ENCODE data around the gene IGFN1. TPM values are rescaled to one million over a fixed set of nuclear protein-coding genes. Genes with fewer than 3 reads are reported as not detected.

IGFN1 gene
- total RNA-seq, 1 donor from 2014 or later: 0.38 TPM

DNA sequence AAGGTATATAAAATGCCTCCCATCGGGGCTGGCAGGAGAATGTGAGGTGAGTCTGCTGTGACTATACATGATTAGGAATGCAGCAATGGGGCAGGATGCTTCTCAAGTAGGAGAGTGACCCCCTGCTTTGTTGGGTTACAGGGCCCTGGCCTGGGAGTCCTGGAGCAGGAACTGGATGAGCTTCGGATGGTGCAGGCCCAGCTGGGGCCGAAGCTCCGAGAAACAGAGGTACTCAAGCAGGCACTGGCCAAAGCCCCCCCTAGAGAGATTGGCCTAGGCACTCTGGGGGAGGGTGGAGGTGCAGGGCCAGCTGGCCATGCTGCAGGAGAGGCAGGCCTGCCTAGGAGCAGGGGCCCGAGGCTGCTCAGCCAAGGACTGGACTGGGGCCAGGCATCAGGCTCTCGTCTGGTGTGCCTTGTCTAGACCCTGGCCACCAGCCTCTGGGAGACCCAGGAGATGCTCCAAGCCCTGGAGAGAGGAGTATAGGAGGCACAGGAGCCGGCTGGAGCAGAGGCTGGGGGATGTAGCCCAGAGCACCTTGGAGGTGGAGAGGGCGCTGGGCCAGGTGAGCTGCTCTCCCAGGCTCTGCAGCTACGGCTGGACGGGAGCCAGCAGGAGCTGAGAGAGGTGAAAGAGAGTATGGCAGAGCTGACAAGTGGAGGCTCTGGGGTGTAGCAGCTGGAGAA, 59.8 kb downstream of the IGFN1 start:
- no peaks in the 10 kb centered on the region for H3K36me3 Mint-ChIP-seq (ENCODE audit: insufficient read depth)
- TF ChIP-seq, protein P1, sequence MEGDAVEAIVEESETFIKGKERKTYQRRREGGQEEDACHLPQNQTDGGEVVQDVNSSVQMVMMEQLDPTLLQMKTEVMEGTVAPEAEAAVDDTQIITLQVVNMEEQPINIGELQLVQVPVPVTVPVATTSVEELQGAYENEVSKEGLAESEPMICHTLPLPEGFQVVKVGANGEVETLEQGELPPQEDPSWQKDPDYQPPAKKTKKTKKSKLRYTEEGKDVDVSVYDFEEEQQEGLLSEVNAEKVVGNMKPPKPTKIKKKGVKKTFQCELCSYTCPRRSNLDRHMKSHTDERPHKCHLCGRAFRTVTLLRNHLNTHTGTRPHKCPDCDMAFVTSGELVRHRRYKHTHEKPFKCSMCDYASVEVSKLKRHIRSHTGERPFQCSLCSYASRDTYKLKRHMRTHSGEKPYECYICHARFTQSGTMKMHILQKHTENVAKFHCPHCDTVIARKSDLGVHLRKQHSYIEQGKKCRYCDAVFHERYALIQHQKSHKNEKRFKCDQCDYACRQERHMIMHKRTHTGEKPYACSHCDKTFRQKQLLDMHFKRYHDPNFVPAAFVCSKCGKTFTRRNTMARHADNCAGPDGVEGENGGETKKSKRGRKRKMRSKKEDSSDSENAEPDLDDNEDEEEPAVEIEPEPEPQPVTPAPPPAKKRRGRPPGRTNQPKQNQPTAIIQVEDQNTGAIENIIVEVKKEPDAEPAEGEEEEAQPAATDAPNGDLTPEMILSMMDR (IDR thresholded peaks at IDR 0.05; ENCODE audit: unreplicated experiment): no peak
- H3K27me3 Mint-ChIP-seq: peaks cover 5% of the 10 kb centered on the region
- H3K4me3 Mint-ChIP-seq (ENCODE audit: low read depth): no peak overlapping the region
- H3K27ac Mint-ChIP-seq: no peak overlapping the region
- DNase-seq (ENCODE audit: low spot score, unreplicated experiment): no peak
- H3K9me3 Mint-ChIP-seq (ENCODE audit: low read depth): no peaks in the 10 kb centered on the region
- H3K4me1 Mint-ChIP-seq (ENCODE audit: low read depth): no peaks in the 10 kb centered on the region

DNA sequence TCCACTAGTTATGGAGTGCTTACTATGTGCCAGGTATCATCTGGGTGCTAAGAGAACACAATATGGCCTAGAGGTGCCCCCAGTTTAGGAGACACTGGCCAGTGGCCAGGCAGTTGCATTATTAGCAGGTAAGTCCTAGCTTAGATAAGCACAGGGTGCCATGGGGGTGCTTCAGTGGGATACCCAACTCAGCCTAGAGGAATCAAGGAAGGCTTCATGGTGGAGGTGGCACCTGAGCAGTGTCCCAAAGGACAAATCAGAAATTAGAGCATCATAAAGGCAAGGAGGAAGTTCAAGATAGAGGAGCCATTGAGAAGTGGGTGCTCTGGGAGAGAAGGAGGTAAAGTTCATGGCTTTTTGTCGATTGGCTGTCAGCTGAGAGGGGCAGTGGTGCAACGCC, 60.8 kb downstream of the IGFN1 start:
- H3K27me3 Mint-ChIP-seq: peaks cover 5% of the 10 kb centered on the region
- no peaks in the 10 kb centered on the region for H3K9me3 Mint-ChIP-seq (ENCODE audit: low read depth)
- no peak overlapping the region for H3K27ac Mint-ChIP-seq
- H3K36me3 Mint-ChIP-seq (ENCODE audit: insufficient read depth): no peaks in the 10 kb centered on the region
- DNase-seq (ENCODE audit: low spot score, unreplicated experiment): no peak
- H3K4me1 Mint-ChIP-seq (ENCODE audit: low read depth): no peaks in the 10 kb centered on the region
- no peak overlapping the region for H3K4me3 Mint-ChIP-seq (ENCODE audit: low read depth)
- TF ChIP-seq, protein P1 (IDR thresholded peaks at IDR 0.05; ENCODE audit: unreplicated experiment): no peak

DNA sequence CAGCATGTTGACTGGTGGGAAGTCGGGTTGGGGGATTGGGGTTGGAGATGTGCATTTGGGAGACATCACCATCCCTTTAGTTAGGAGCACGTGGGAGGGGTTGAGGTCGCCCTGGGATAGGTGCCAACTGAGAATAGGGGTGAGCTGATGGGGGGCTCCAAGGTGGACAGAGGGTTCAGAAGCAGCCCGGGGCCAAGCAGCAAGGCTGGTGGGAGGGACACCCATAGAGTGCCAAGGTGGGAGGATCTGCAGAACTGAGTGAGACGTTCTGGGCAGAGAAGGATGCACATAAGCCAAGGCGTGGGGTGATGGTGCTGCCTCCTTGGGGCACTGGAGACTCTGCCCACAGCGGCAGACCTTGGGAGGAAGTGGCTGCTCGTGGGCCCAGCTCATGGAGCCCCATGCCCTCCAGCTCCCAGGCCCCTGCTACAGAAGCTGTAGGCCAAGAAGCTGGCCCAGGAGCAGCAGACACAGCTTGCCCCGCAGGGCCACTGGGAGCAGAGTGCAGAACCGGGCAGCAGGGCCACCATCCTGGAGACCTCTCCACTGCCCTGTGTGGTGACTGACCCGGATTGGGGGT, 61.3 kb downstream of the IGFN1 start:
- TF ChIP-seq, protein P1 (IDR thresholded peaks at IDR 0.05; ENCODE audit: unreplicated experiment): no peak
- H3K27me3 Mint-ChIP-seq: peaks cover 5% of the 10 kb centered on the region
- no peak overlapping the region for H3K4me3 Mint-ChIP-seq (ENCODE audit: low read depth)
- no peaks in the 10 kb centered on the region for H3K4me1 Mint-ChIP-seq (ENCODE audit: low read depth)
- H3K27ac Mint-ChIP-seq: no peak overlapping the region
- no peaks in the 10 kb centered on the region for H3K36me3 Mint-ChIP-seq (ENCODE audit: insufficient read depth)
- DNase-seq (ENCODE audit: low spot score, unreplicated experiment): no peak
- no peaks in the 10 kb centered on the region for H3K9me3 Mint-ChIP-seq (ENCODE audit: low read depth)

DNA sequence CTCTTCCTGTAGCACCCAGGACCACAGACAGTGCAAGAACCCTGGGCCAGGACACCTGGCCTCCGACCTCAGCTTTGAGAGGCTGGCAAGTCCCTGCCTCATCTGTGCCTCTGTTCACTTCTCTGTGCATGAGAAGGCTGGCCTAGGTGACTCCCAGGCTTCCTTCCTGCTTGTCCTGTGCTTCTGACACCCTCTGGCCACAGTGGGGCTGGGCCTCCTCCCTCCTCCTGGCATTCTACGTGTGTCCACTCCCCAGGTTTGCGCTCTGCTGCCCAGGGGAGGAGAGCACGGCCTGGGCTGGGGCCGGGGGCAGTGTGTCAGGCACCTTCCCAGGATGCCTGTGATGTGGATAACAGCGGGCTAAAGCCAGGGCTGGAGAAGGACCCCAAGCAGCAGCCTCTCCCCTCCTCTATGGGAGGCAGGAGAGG, 62.3 kb downstream of the IGFN1 start:
- H3K4me3 Mint-ChIP-seq (ENCODE audit: low read depth): no peak overlapping the region
- TF ChIP-seq, protein P1 (IDR thresholded peaks at IDR 0.05; ENCODE audit: unreplicated experiment): no peak
- H3K36me3 Mint-ChIP-seq (ENCODE audit: insufficient read depth): no peaks in the 10 kb centered on the region
- H3K4me1 Mint-ChIP-seq (ENCODE audit: low read depth): no peaks in the 10 kb centered on the region
- no peaks in the 10 kb centered on the region for H3K9me3 Mint-ChIP-seq (ENCODE audit: low read depth)
- no peak for DNase-seq (ENCODE audit: low spot score, unreplicated experiment)
- peaks cover 5% of the 10 kb centered on the region for H3K27me3 Mint-ChIP-seq
- H3K27ac Mint-ChIP-seq: no peak overlapping the region

DNA sequence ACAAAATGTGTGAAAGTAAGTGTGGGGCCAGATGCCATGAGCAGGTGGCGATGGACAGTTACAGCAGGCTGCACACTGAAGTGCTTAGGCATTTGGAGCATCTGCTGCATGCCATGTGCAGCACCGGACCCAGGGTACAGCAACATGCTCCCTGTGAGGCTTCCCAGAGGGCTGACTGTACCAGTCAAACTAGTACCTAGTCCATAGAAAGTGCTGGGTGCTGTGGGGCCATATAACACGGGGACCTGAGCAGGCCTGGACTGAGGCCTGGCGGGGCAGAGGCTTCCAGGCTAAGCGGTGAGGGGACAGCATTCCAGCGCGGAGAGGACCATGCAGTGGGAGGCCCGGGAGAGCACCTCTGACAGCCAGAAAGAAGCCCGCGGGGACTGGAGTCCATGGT, 62.8 kb downstream of the IGFN1 start:
- TF ChIP-seq, protein P1 (IDR thresholded peaks at IDR 0.05; ENCODE audit: unreplicated experiment): no peak

More for the DNA sequence above, 62.8 kb downstream of the IGFN1 start:
- no peak for DNase-seq (ENCODE audit: low spot score, unreplicated experiment)
- Mint-ChIP-seq H3K27ac (no peak overlapping the region), H3K9me3 (ENCODE audit: low read depth) (no peaks in the 10 kb centered on the region), H3K4me1 (ENCODE audit: low read depth) (no peaks in the 10 kb centered on the region), H3K27me3 (peaks cover 5% of the 10 kb centered on the region), H3K36me3 (ENCODE audit: insufficient read depth) (no peaks in the 10 kb centered on the region), H3K4me3 (ENCODE audit: low read depth) (no peak overlapping the region)

Data from progenitor cell of endocrine pancreas (in vitro differentiated cells).